ENCODE data around the gene GET4. TPM values are rescaled to one million over a fixed set of nuclear protein-coding genes. Genes with fewer than 3 reads are reported as not detected.

The GET4 gene
- total RNA-seq, 1 donor from 2014 or later = 44.5 TPM

DNA sequence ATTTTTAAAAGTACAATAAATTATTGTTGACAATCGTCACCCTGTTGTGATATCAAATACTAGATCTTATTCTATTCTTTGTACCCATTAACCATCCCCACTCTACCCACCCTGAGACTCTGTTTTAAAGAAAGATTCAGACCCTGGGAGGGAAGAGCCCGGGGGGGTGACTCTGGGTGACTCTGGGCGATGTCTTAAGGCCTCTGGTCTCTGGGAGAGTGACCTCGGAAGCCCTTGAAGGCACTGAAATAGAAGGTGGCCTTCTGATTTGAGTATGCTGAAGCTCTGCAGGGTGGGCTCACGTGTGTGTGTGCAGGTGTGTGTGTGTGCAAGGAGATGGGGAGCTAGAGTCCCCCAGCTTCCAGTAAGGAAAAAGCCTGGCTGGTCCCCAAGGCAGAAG, 68.4 kb downstream of the GET4 start:
- no peak for FAIRE-seq
- Histone ChIP-seq H3K36me3 (ENCODE audit: control insufficient read depth, insufficient read depth, low read length) (no peaks in the 10 kb centered on the region), H3K4me3 (ENCODE audit: low read depth, low read length) (no peak overlapping the region), H3K27me3 (ENCODE audit: control insufficient read depth, insufficient read depth, low read length) (no peaks in the 10 kb centered on the region)
- no peak for DNase-seq (ENCODE audit: low read depth)
- TF ChIP-seq, protein P1, sequence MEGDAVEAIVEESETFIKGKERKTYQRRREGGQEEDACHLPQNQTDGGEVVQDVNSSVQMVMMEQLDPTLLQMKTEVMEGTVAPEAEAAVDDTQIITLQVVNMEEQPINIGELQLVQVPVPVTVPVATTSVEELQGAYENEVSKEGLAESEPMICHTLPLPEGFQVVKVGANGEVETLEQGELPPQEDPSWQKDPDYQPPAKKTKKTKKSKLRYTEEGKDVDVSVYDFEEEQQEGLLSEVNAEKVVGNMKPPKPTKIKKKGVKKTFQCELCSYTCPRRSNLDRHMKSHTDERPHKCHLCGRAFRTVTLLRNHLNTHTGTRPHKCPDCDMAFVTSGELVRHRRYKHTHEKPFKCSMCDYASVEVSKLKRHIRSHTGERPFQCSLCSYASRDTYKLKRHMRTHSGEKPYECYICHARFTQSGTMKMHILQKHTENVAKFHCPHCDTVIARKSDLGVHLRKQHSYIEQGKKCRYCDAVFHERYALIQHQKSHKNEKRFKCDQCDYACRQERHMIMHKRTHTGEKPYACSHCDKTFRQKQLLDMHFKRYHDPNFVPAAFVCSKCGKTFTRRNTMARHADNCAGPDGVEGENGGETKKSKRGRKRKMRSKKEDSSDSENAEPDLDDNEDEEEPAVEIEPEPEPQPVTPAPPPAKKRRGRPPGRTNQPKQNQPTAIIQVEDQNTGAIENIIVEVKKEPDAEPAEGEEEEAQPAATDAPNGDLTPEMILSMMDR (IDR thresholded peaks at IDR 0.05; ENCODE audit: insufficient read depth, low read length, severe bottlenecking) = no peak

DNA sequence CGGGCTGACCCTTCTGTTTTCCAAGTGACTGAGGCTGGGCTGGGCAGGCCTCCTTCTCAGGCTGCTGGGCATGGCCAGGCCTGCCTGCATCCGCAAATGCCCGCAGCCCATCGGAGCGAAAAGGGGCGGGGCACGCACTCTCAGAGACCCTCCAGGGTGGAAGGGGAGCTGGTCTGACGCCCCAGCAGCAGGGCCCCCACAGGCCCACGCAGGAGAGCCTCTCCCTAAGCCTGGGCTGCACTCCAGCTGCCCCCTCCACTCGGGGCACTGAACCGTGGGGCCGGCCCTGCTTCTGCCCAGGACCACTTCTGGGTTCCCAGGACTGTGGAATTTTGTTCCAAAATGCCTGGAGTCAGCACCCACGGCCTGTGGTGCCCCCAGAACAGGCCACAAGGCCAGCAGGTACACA, 68.8 kb downstream of the GET4 start:
- H3K36me3 ChIP-seq (ENCODE audit: control insufficient read depth, insufficient read depth, low read length) = no peaks in the 10 kb centered on the region
- TF ChIP-seq, protein P1 (IDR thresholded peaks at IDR 0.05; ENCODE audit: insufficient read depth, low read length, severe bottlenecking) = no peak
- H3K27me3 ChIP-seq (ENCODE audit: control insufficient read depth, insufficient read depth, low read length) = no peaks in the 10 kb centered on the region
- H3K4me3 ChIP-seq (ENCODE audit: low read depth, low read length) = peak overlapping the region; percentile 9
- DNase-seq (ENCODE audit: low read depth) = peak; percentile 39
- FAIRE-seq = no peak

DNA sequence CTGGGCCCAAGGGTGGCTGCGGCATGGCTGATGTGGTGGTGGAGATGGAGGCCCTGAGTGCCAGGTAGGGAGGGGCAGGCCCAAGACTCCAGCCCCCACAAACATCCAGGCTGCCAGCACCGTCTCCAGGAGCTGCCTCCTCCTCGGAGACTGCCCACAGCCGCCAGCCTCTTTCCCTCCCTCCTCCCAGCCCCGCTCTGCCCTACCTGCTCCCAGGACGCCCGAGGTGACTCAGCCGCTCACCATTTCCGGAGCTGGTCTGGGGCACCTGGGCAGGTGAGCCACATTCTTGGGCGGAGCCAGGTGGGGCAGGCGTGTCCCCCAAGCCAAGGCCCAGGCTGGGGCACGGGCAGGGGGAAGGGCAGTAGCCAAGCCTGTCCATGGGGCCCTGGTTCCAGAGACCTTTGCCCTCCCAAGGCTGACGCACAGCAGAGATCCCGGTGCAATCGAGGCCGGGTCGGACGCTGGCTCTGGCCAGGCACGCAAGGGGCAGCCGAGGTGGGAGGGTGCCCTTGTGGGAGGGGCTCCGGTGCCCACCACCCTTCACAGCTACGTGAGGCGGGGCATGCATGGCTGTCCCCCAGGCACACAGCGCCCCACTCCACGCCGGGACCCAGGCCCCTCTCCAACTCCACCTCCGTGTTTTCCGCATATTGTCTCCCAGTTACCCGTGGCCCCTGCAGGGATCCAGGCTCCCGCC, 69.4 kb downstream of the GET4 start:
- Histone ChIP-seq H3K27me3 (ENCODE audit: control insufficient read depth, insufficient read depth, low read length) (no peaks in the 10 kb centered on the region), H3K36me3 (ENCODE audit: control insufficient read depth, insufficient read depth, low read length) (no peaks in the 10 kb centered on the region), H3K4me3 (ENCODE audit: low read depth, low read length) (peak overlapping the region; percentile 20)
- FAIRE-seq (no peak), DNase-seq (ENCODE audit: low read depth) (peak; percentile 95)
- TF ChIP-seq, protein P1 (IDR thresholded peaks at IDR 0.05; ENCODE audit: insufficient read depth, low read length, severe bottlenecking) = no peak

Other genes starting within 250 kb of the GET4 start
- 9.6 and 9.7 TPM in 2 replicates for gene DNAAF5, start 149.9 kb upstream of the GET4 start, total RNA-seq
- 7.4 and 14.0 TPM in 2 replicates for gene PRKAR1B, start 149.3 kb upstream of the GET4 start, total RNA-seq
- gene SUN1, start 44.1 kb upstream of the GET4 start, total RNA-seq = 168 and 176 TPM in 2 replicates
- 26.9 and 45.3 TPM in 2 replicates for gene ADAP1, start 78.1 kb downstream of the GET4 start, total RNA-seq
- gene COX19, start 99.0 kb downstream of the GET4 start, total RNA-seq = 12.9 and 17.5 TPM in 2 replicates
- 0.51 TPM in 1 of 2 replicates, not detected in the other for gene CYP2W1, start 106.6 kb downstream of the GET4 start, total RNA-seq
- gene GPR146, start 168.0 kb downstream of the GET4 start, total RNA-seq = 1.0 and 1.3 TPM in 2 replicates
- under 0.01 and 0.13 TPM in 2 replicates for gene GPER1, start 211.6 kb downstream of the GET4 start, total RNA-seq